Ishikawa (cell line): Measurements from ENCODE around the gene RASA3.

Source experiments
- CEBPB ChIP-seq: IDR thresholded peaks from 2 replicates; pipeline ENCODE4 v1.6.1; 2012
- CREB1 ChIP-seq: IDR thresholded peaks from 2 replicates; pipeline ENCODE4 v1.6.1; 2012; ENCODE audit warnings: low read depth
- EGR1 ChIP-seq: IDR thresholded peaks from 2 replicates; pipeline ENCODE4 v1.6.1; 2012
- EP300 ChIP-seq: IDR thresholded peaks from 2 replicates; pipeline ENCODE4 v1.6.1; 2012; ENCODE audit warnings: borderline replicate concordance
- FOXM1 ChIP-seq: IDR thresholded peaks from 2 replicates; pipeline ENCODE4 v1.6.1; 2012; ENCODE audit warnings: low read depth, borderline replicate concordance
- MAX ChIP-seq: IDR thresholded peaks from 2 replicates; pipeline ENCODE4 v1.6.1; 2012
- NFIC ChIP-seq: IDR thresholded peaks from 2 replicates; pipeline ENCODE4 v1.6.1; 2012
- RAD21 ChIP-seq: IDR thresholded peaks from 2 replicates; pipeline ENCODE4 v1.6.1; 2012; ENCODE audit warnings: low read depth
- REST ChIP-seq: IDR thresholded peaks from 2 replicates; pipeline ENCODE4 v1.6.1; 2012; ENCODE audit warnings: low read depth, mild to moderate bottlenecking
- TAF1 ChIP-seq: IDR thresholded peaks from 2 replicates; pipeline ENCODE4 v1.6.1; 2012; ENCODE audit warnings: low read depth, mild to moderate bottlenecking
- TCF12 ChIP-seq: IDR thresholded peaks from 2 replicates; pipeline ENCODE4 v1.6.1; 2012; ENCODE audit warnings: low read depth
- TEAD4 ChIP-seq: IDR thresholded peaks from 2 replicates; pipeline ENCODE4 v1.6.1; 2012
- USF1 ChIP-seq: IDR thresholded peaks from 2 replicates; pipeline ENCODE4 v1.6.1; 2012
- YY1 ChIP-seq: IDR thresholded peaks from 2 replicates; pipeline ENCODE4 v1.6.1; 2012; ENCODE audit warnings: low read depth
- ZBTB7A ChIP-seq: IDR thresholded peaks from 2 replicates; pipeline ENCODE4 v1.6.1; 2012; ENCODE audit warnings: low read depth

RASA3 gene

GRCh38 chr13:114152831-114153371, 20.5 kb upstream of the RASA3 start:
- no peak for TF ChIP-seq TAF1
- TF ChIP-seq RAD21: no peak
- no peak for TF ChIP-seq CREB1
- TF ChIP-seq MAX: no peak
- TF ChIP-seq TCF12: no peak
- TF ChIP-seq CEBPB: no peak
- TF ChIP-seq EGR1: no peak
- TF ChIP-seq YY1: no peak
- no peak for TF ChIP-seq TEAD4

- TF ChIP-seq RAD21 (no peak), CEBPB (no peak), EGR1 (no peak), USF1 (no peak), TEAD4 (no peak), CREB1 (no peak), TAF1 (no peak), NFIC (no peak), EP300 (no peak), ZBTB7A (no peak), REST (no peak), MAX (no peak), FOXM1 (no peak), YY1 (no peak), TCF12 (no peak)
Observed at GRCh38 chr13:114152285-114152645, 19.8 kb upstream of the RASA3 start.

- no peak for TF ChIP-seq USF1
- TF ChIP-seq EGR1: peak; percentile 44; the same call in 1 of the 2 replicates
- TF ChIP-seq NFIC: peak; percentile 49
- no peak for TF ChIP-seq EP300
- TF ChIP-seq TCF12: no peak; the same call in 1 of the 2 replicates
- TF ChIP-seq YY1: no peak
- TF ChIP-seq FOXM1: no peak
- TF ChIP-seq TAF1: no peak
- TF ChIP-seq CEBPB: peak; percentile 85
- no peak for TF ChIP-seq ZBTB7A
- no peak for TF ChIP-seq TEAD4
- peak; percentile 35 for TF ChIP-seq RAD21
- TF ChIP-seq REST: no peak
- no peak for TF ChIP-seq MAX
- no peak for TF ChIP-seq CREB1
Observed at GRCh38 chr13:114151565-114152284, 19.3 kb upstream of the RASA3 start.

GRCh38 chr13:114151031-114151430, 18.6 kb upstream of the RASA3 start:
- no peak for TF ChIP-seq USF1
- TF ChIP-seq ZBTB7A: no peak
- no peak for TF ChIP-seq EGR1
- TF ChIP-seq CREB1: no peak
- no peak for TF ChIP-seq TEAD4
- TF ChIP-seq EP300: no peak
- TF ChIP-seq TCF12: no peak
- TF ChIP-seq YY1: no peak
- TF ChIP-seq RAD21: no peak
- TF ChIP-seq REST: no peak
- no peak for TF ChIP-seq MAX
- no peak for TF ChIP-seq CEBPB
- no peak for TF ChIP-seq TAF1
- no peak for TF ChIP-seq FOXM1
- no peak for TF ChIP-seq NFIC
